GM21528 (cell line): ENCODE measurements around the gene SMC4.
"Not testable (repeated sequence)": the region's sequence is repeated elsewhere in the genome, so short reads cannot be mapped to it uniquely, and the experiment has no call there.

Source experiments
- ATAC-seq: cut with Tn5 transposase; IDR thresholded peaks from one replicate; pipeline ENCODE4 v1.9.1; 2021; ENCODE audit warnings: mild to moderate bottlenecking, moderate library complexity; ENCODE audit not compliant: unreplicated experiment, low FRiP score

Gene SMC4

DNA sequence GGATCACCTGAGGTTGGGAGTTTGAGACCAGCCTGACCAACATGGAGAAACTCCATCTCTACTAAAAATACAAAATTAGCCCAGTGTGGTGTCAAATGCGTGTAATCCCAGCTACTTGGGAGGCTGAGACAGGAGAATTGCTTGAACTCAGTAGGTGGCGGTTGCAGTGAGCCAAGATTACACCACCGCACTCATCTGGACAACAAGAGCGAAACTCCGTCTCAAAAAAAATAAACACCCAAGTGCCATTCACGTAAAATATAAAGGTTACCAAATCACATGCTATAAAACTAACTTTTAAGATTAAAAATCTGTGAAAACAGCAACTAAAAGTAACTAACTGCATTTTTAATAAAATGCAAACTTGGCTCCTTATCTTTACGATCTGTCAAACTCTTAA lies 41.2 kb downstream of the SMC4 start:
- no peak for ATAC-seq

DNA sequence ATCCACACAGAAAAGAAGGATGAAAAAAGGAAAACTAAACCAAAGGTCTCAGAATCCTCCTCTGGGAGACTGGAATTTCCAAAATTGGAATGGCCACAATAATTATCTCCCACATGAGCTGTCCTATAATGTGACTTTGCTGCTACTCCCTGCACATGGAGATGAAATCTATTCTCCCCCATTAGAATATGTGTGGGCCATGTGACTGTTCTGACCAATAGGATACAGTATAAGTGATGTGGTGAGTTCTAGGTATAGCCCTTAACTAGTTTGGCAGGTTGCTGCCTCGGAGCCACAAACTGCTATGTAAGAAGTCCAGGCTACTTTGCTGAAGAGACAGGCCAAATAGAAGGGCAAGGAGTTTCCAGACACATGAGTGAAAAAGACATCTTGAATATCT lies 45.0 kb downstream of the SMC4 start:
- ATAC-seq, result no peak

DNA sequence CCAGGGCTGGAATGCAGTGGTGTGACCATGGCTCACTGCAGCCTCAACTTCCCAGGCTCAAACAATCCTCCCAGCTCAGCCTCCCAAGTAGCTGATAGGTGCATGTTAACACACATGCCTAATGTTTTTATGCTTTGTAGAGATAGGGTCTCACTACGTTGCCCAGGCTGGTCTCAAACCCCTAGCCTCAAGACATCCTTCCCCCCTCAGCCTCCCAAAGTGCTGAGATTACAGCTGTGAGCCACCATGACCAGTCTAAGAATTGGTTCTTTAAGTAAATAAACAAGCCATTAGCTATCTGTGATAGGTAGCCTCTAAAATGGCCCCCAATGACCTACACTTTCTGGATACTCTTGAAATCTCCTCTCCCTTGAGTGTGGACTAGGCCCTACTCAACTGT lies 46.4 kb downstream of the SMC4 start:
- ATAC-seq, result no peak

GRCh38 chr3:160446522-160447056 lies 47.1 kb downstream of the SMC4 start:
- ATAC-seq, result no peak

DNA sequence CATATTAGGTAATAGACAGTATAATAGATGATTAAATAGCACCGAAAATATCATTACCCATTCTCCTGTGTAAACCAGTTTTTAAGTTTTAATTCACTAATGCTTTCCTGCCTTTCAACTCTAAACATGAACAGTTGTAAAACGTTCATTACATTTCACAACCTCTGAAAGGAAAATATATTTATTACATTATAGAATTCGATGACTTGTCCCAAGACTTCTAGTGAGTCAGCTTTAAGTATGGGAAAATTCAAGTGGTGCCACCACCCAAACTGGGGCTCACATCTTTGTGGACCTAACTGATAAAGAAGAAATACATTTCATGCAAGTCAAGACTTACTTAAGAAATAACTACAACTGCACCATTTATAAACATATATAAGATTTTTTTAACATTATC lies 48.1 kb downstream of the SMC4 start:
- ATAC-seq, result no peak

- ATAC-seq, result peak; percentile 58
Observed at GRCh38 chr3:160448845-160449635, 49.6 kb downstream of the SMC4 start.

- peak; percentile 98 for ATAC-seq
Observed at GRCh38 chr3:160449636-160450598, 50.5 kb downstream of the SMC4 start, which contains the start of gene TRIM59. Gene TRIM59, minus strand, starts transcription at chr3:160449786. Its CDS starts 10,603 bp downstream, at chr3:160439183.

DNA sequence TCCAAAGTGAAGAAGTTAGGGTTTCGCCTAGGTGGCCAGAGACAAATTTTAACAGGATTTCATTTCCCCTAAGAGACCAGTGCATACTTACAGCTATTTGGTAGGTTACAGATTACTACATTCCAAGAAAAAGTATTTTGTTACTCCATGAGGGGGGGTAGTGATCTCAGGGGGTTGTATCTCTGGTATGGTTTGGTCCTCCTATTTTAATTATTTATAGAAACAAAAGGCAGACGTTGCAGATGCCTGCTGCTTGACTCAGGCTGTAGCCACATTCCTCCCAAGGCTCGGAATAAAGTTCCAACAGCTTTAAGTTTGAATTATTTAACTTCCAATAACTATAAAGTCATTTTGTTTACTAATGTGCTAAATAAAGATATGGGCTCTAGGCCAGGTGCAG lies 51.4 kb downstream of the SMC4 start:
- ATAC-seq, result no peak

DNA sequence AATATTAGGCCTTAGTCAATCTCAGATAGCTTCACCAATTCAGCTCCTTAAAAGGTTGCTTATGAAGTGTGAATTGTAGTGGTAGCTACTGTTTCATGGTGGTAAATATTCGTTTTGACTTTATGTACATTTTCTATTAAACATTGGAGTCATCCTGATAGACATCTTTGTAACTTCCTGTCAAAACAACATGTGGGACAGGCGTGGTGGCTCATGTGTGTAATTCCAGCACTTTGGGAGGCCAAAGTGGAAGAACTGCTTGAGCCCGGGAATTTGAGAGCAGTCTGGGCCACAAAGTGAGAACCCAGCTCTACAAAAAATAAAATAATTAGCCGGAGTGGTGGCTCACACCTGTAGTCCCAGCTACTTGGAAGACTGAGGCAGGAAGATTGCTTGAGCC lies 52.2 kb downstream of the SMC4 start:
- no peak for ATAC-seq

DNA sequence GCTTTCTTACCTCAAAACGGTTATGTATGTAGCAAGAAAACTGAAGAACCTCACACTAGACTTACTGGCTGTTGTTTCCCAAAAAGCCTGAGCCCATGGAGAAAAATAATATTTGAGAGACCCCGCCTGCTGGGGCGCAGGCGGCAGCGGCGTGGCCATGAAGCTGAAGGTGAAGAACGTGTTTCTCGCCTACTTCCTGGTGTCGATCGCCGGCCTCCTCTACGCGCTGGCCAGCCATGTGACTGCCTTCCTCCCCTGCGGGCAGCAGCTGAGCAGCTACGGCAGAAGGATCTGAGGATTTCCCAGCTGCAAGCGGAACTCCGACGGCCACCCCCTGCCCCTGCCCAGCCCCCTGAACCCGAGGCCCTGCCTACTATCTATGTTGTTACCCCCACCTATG lies 52.8 kb downstream of the SMC4 start:
- ATAC-seq, result not testable (repeated sequence)

- ATAC-seq, result no peak
Observed at GRCh38 chr3:160454995-160455394, 55.5 kb downstream of the SMC4 start.

DNA sequence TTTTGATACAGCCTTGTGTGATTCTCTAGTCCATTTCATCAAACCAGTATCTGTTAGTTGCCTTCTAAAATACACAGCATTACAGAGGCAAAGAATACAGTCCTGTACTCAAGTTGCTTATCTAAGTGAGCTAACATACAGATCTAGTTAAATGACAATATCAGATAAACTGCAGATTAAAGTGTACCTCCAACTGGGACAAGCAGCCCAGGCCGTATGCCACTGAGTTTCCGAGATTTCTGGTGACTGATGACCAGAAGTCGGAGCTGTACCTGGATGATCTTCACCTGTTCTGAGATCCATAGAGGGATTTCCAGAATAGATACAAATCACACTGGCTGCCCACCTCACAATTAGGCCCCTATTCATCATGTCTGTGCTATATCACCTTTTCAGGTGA lies 56.4 kb downstream of the SMC4 start:
- no peak for ATAC-seq

DNA sequence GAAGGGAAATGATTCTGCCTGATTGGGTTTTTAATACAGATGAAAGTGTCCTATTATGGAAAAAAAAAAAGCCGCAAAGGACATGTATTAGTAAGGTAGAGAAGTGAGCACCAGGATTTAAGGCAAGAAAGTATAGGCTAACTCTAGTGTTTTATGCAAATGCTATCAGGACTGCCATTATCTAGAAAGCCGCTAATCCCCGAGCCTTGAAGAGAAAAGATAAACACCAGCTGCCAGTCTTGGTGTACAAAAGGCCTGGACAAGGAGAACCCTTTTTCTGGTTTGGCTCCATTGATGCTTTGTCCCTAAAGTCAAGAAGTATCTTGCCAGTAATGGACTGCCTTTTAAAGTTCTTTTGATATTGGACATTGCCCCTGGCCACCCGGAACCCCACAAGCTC lies 58.7 kb downstream of the SMC4 start:
- no peak for ATAC-seq

- ATAC-seq, result no peak
Observed at GRCh38 chr3:160459450-160459970, 60.1 kb downstream of the SMC4 start.

DNA sequence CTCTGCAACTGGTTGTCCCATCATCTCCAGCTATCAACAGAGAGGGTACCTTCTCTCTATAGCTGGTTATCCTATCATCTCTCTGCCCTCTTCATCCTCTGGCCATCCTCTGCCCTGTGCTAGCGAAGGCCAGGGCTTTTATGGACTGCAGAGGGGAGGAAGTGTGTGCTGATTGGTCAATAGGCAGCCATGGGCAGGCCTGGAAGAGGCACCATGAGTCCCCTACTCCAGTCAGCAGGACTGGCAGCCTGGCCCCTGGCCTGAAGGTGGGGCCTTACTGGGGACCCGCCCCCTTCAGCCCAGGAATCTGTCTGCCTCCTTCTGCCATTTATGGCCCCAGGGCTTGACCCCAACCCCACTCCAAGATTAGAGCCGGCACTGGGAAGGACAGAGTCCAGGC lies 60.6 kb downstream of the SMC4 start:
- ATAC-seq, result no peak

- no peak for ATAC-seq
Observed at GRCh38 chr3:160464321-160464720, 64.9 kb downstream of the SMC4 start.

DNA sequence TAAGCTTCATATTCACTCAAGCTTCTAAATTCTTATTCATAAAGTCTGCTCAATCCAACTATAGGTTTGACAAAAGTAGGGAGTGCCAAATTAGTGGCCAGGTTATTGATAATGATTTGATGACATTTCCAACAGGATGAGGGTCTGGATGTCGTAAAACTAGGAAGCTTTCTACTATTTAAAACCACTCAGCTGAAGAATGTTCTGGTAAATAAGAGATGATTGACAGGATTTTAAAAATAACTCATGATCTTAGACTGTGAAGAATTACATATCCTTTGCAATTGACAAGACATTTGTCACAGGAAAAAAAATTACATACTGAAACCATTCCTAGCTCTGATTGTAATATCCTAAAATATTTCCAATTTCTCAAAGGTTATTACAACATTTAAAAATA lies 65.5 kb downstream of the SMC4 start:
- ATAC-seq, result no peak

DNA sequence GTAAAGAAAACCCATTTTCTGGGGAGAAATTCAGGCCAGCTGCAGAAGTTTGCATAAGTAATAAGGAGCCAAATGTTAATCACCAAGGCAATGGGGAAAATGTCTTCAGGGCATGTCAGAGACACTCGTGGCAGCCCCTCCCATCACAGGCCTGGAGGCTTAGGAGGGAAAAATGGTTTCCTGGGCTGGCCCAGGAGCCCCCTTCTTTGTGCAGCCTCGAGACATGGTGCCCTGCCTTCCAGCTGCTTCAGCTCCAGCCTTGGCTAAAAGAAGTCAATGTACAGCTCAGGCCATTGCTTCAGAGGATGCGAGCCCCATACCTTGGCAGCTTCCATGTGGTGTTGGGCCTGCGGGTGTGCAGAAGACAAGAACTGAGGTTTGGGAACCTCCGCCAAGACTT lies 70.7 kb downstream of the SMC4 start:
- no peak for ATAC-seq

GRCh38 chr3:160471892-160472291 lies 72.4 kb downstream of the SMC4 start:
- no peak for ATAC-seq

- ATAC-seq, result no peak
Observed at GRCh38 chr3:160472344-160472743, 72.9 kb downstream of the SMC4 start.

- ATAC-seq, result no peak
Observed at GRCh38 chr3:160473221-160473620, 73.8 kb downstream of the SMC4 start.
